HG02970 (cell line): ENCODE measurements around the gene PRC1.

ENCODE experiments used
- ATAC-seq: cut with Tn5 transposase; IDR thresholded peaks from one replicate; pipeline ENCODE4 v1.9.1; 2021; ENCODE audit warnings: mild to moderate bottlenecking, moderate library complexity, moderate number of reproducible peaks; ENCODE audit not compliant: unreplicated experiment, low FRiP score

Gene PRC1

GRCh38 chr15:90956274-90957030, 37.9 kb downstream of the PRC1 start:
- no peak for ATAC-seq

GRCh38 chr15:90955624-90956273, 38.6 kb downstream of the PRC1 start:
- no peak for ATAC-seq

GRCh38 chr15:90954712-90955623, 39.4 kb downstream of the PRC1 start, which contains the start of gene RCCD1:
RCCD1 (plus strand) TSS chr15:90954884; CDS start chr15:90956735, 1,851 bp downstream.
- peak; percentile 80 for ATAC-seq

- ATAC-seq: no peak
These were observed 40.2 kb downstream of the PRC1 start for GRCh38 chr15:90953947-90954711.

- no peak for ATAC-seq
These were observed 41.2 kb downstream of the PRC1 start for GRCh38 chr15:90952901-90953677.

GRCh38 chr15:90950676-90951075, 43.7 kb downstream of the PRC1 start:
- ATAC-seq: no peak

- ATAC-seq: no peak
These were observed 44.2 kb downstream of the PRC1 start for GRCh38 chr15:90949979-90950675.

- ATAC-seq: no peak
These were observed 45.8 kb downstream of the PRC1 start for GRCh38 chr15:90948506-90948905.

GRCh38 chr15:90947577-90948357, 46.6 kb downstream of the PRC1 start:
- no peak for ATAC-seq

GRCh38 chr15:90946941-90947576, 47.3 kb downstream of the PRC1 start:
- ATAC-seq: no peak

- ATAC-seq: no peak
These were observed 47.8 kb downstream of the PRC1 start for GRCh38 chr15:90946538-90946937.

- no peak for ATAC-seq
These were observed 49.2 kb downstream of the PRC1 start for GRCh38 chr15:90945091-90945490.

GRCh38 chr15:90942354-90943120, 51.8 kb downstream of the PRC1 start:
- no peak for ATAC-seq

- ATAC-seq: no peak
These were observed 53.3 kb downstream of the PRC1 start for GRCh38 chr15:90941038-90941437.

- no peak for ATAC-seq
These were observed 54.6 kb downstream of the PRC1 start for GRCh38 chr15:90939756-90940155.

GRCh38 chr15:90938261-90938660, 56.1 kb downstream of the PRC1 start:
- ATAC-seq: no peak

- no peak for ATAC-seq
These were observed 57.5 kb downstream of the PRC1 start for GRCh38 chr15:90936823-90937222.
